ENCODE measurements around the gene IL7R.
"Not testable (repeated sequence)": the region's sequence is repeated elsewhere in the genome, so short reads cannot be mapped to it uniquely, and the experiment has no call there.

GRCh38 chr5:35856186-35856764 lies 416 bp upstream of the IL7R start:
- TF ChIP-seq, protein P1, sequence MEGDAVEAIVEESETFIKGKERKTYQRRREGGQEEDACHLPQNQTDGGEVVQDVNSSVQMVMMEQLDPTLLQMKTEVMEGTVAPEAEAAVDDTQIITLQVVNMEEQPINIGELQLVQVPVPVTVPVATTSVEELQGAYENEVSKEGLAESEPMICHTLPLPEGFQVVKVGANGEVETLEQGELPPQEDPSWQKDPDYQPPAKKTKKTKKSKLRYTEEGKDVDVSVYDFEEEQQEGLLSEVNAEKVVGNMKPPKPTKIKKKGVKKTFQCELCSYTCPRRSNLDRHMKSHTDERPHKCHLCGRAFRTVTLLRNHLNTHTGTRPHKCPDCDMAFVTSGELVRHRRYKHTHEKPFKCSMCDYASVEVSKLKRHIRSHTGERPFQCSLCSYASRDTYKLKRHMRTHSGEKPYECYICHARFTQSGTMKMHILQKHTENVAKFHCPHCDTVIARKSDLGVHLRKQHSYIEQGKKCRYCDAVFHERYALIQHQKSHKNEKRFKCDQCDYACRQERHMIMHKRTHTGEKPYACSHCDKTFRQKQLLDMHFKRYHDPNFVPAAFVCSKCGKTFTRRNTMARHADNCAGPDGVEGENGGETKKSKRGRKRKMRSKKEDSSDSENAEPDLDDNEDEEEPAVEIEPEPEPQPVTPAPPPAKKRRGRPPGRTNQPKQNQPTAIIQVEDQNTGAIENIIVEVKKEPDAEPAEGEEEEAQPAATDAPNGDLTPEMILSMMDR (IDR thresholded peaks at IDR 0.05): not testable (repeated sequence)
- not testable (repeated sequence) for TF ChIP-seq POLR2A (IDR thresholded peaks at IDR 0.05)
